ENCODE measurements around the gene NLGN4Y.

NLGN4Y gene

GRCh38 chrY:14694543-14694942 lies 170.2 kb downstream of the NLGN4Y start:
- H3K9me2 ChIP-seq (replicated peaks; ENCODE audit: control insufficient read depth, low read length), result no peaks in the 10 kb centered on the region
- no peak overlapping the region for H3K4me2 ChIP-seq (ENCODE audit: low read length)
- H3K27me3 ChIP-seq (ENCODE audit: control insufficient read depth, low read length), result no peaks in the 10 kb centered on the region
- no peaks in the 10 kb centered on the region for H3K9me3 ChIP-seq (ENCODE audit: control insufficient read depth, insufficient read depth, low read length)
- H3K4me3 ChIP-seq (ENCODE audit: low read length), result no peak overlapping the region
- TF ChIP-seq EZH2phosphoT487 (IDR thresholded peaks at IDR 0.05; ENCODE audit: borderline replicate concordance, low read length), result no peak
- TF ChIP-seq CTCF (IDR thresholded peaks at IDR 0.05; ENCODE audit: low read depth, low read length, poor library complexity, severe bottlenecking), result no peak
- no peaks in the 10 kb centered on the region for H3K4me1 ChIP-seq (ENCODE audit: control insufficient read depth, low read length)
- no peaks in the 10 kb centered on the region for H3K36me3 ChIP-seq (ENCODE audit: control insufficient read depth, low read length)
- H3K27ac ChIP-seq (ENCODE audit: low read depth, low read length), result no peak overlapping the region
- no peaks in the 10 kb centered on the region for H3F3A ChIP-seq (ENCODE audit: control insufficient read depth, insufficient read depth)
- no peaks in the 10 kb centered on the region for H3K79me2 ChIP-seq (ENCODE audit: control insufficient read depth, low read length)
- H4K20me1 ChIP-seq (ENCODE audit: control insufficient read depth, insufficient read depth, low read depth, low read length), result no peaks in the 10 kb centered on the region

- Histone ChIP-seq H3K79me2 (ENCODE audit: control insufficient read depth, low read length) (no peaks in the 10 kb centered on the region), H3K9me2 (replicated peaks; ENCODE audit: control insufficient read depth, low read length) (no peaks in the 10 kb centered on the region), H3K4me3 (ENCODE audit: low read length) (no peak overlapping the region), H3K36me3 (ENCODE audit: control insufficient read depth, low read length) (no peaks in the 10 kb centered on the region), H4K20me1 (ENCODE audit: control insufficient read depth, insufficient read depth, low read depth, low read length) (no peaks in the 10 kb centered on the region), H3K4me2 (ENCODE audit: low read length) (no peak overlapping the region), H3K27me3 (ENCODE audit: control insufficient read depth, low read length) (no peaks in the 10 kb centered on the region), H3F3A (ENCODE audit: control insufficient read depth, insufficient read depth) (no peaks in the 10 kb centered on the region), H3K4me1 (ENCODE audit: control insufficient read depth, low read length) (no peaks in the 10 kb centered on the region), H3K27ac (ENCODE audit: low read depth, low read length) (no peak overlapping the region), H3K9me3 (ENCODE audit: control insufficient read depth, insufficient read depth, low read length) (no peaks in the 10 kb centered on the region)
- TF ChIP-seq EZH2phosphoT487 (IDR thresholded peaks at IDR 0.05; ENCODE audit: borderline replicate concordance, low read length) (no peak), CTCF (IDR thresholded peaks at IDR 0.05; ENCODE audit: low read depth, low read length, poor library complexity, severe bottlenecking) (no peak)
These were observed 183.8 kb downstream of the NLGN4Y start for GRCh38 chrY:14708158-14708557.

GRCh38 chrY:14741596-14741995 lies 217.3 kb downstream of the NLGN4Y start:
- TF ChIP-seq EZH2phosphoT487 (IDR thresholded peaks at IDR 0.05; ENCODE audit: borderline replicate concordance, low read length) (no peak), CTCF (IDR thresholded peaks at IDR 0.05; ENCODE audit: low read depth, low read length, poor library complexity, severe bottlenecking) (no peak)
- H3K27ac ChIP-seq (ENCODE audit: low read depth, low read length), result no peak overlapping the region
- H3K9me3 ChIP-seq (ENCODE audit: control insufficient read depth, insufficient read depth, low read length), result no peaks in the 10 kb centered on the region
- no peaks in the 10 kb centered on the region for H3K27me3 ChIP-seq (ENCODE audit: control insufficient read depth, low read length)
- no peaks in the 10 kb centered on the region for H3K4me1 ChIP-seq (ENCODE audit: control insufficient read depth, low read length)
- no peaks in the 10 kb centered on the region for H3F3A ChIP-seq (ENCODE audit: control insufficient read depth, insufficient read depth)
- H3K79me2 ChIP-seq (ENCODE audit: control insufficient read depth, low read length), result no peaks in the 10 kb centered on the region
- H4K20me1 ChIP-seq (ENCODE audit: control insufficient read depth, insufficient read depth, low read depth, low read length), result no peaks in the 10 kb centered on the region
- H3K9me2 ChIP-seq (replicated peaks; ENCODE audit: control insufficient read depth, low read length), result no peaks in the 10 kb centered on the region
- H3K4me2 ChIP-seq (ENCODE audit: low read length), result no peak overlapping the region
- no peak overlapping the region for H3K4me3 ChIP-seq (ENCODE audit: low read length)
- H3K36me3 ChIP-seq (ENCODE audit: control insufficient read depth, low read length), result no peaks in the 10 kb centered on the region

GRCh38 chrY:14748329-14748728 lies 224.0 kb downstream of the NLGN4Y start:
- Histone ChIP-seq H3K9me2 (replicated peaks; ENCODE audit: control insufficient read depth, low read length) (no peaks in the 10 kb centered on the region), H3K27ac (ENCODE audit: low read depth, low read length) (no peak overlapping the region), H3K4me3 (ENCODE audit: low read length) (no peak overlapping the region), H3K4me2 (ENCODE audit: low read length) (no peak overlapping the region), H3K79me2 (ENCODE audit: control insufficient read depth, low read length) (no peaks in the 10 kb centered on the region), H3K4me1 (ENCODE audit: control insufficient read depth, low read length) (no peaks in the 10 kb centered on the region), H3K27me3 (ENCODE audit: control insufficient read depth, low read length) (no peaks in the 10 kb centered on the region), H3K9me3 (ENCODE audit: control insufficient read depth, insufficient read depth, low read length) (no peaks in the 10 kb centered on the region), H4K20me1 (ENCODE audit: control insufficient read depth, insufficient read depth, low read depth, low read length) (no peaks in the 10 kb centered on the region), H3F3A (ENCODE audit: control insufficient read depth, insufficient read depth) (no peaks in the 10 kb centered on the region), H3K36me3 (ENCODE audit: control insufficient read depth, low read length) (no peaks in the 10 kb centered on the region)
- TF ChIP-seq EZH2phosphoT487 (IDR thresholded peaks at IDR 0.05; ENCODE audit: borderline replicate concordance, low read length) (no peak), CTCF (IDR thresholded peaks at IDR 0.05; ENCODE audit: low read depth, low read length, poor library complexity, severe bottlenecking) (no peak)
